ENCODE measurements around the gene DOCK2. TPM values are rescaled to one million over a fixed set of nuclear protein-coding genes. Genes with fewer than 3 reads are reported as not detected.

Gene DOCK2
- polyA plus RNA-seq, 1 donor (not counting 4 experiments of a cell fraction or from before 2014, with no cell fraction given) = 0.21 TPM

- Histone ChIP-seq H3K9ac (ENCODE audit: control insufficient read depth, extremely low read depth, insufficient read depth, low read length) (no peak overlapping the region), H2AFZ (ENCODE audit: control insufficient read depth, low read length) (no peak overlapping the region), H3K9me3 (ENCODE audit: control insufficient read depth, low read depth, low read length) (no peaks in the 10 kb centered on the region), H4K20me1 (ENCODE audit: control insufficient read depth, extremely low read depth, insufficient read depth, low read length) (no peaks in the 10 kb centered on the region), H3K79me2 (ENCODE audit: control insufficient read depth, insufficient read depth, low read length) (no peaks in the 10 kb centered on the region), H3K4me3 (ENCODE audit: control insufficient read depth in 2 of 3, extremely low read depth in 1 of 3, insufficient read depth in 2 of 3, low read depth in 1 of 3, low read length in 3 of 3) (no peak overlapping the region), H3K27ac (ENCODE audit: control insufficient read depth, insufficient read depth, low read length) (no peak overlapping the region), H3K4me1 (ENCODE audit: control insufficient read depth, extremely low read depth, insufficient read depth, low read length) (no peaks in the 10 kb centered on the region), H3K36me3 (ENCODE audit: control insufficient read depth in 2 of 2, extremely low read depth in 1 of 2, insufficient read depth in 2 of 2, low read length in 2 of 2) (no peaks in the 10 kb centered on the region), H3K27me3 (ENCODE audit: control insufficient read depth, extremely low read depth, insufficient read depth, low read length) (no peaks in the 10 kb centered on the region), H3K4me2 (ENCODE audit: control insufficient read depth, extremely low read depth, insufficient read depth, low read depth, low read length) (no peak overlapping the region), H3K9me1 (ENCODE audit: control insufficient read depth, extremely low read depth, insufficient read depth, low read length) (no peaks in the 10 kb centered on the region)
- dilution Hi-C loops (cut with MboI; ENCODE audit: extremely low pct_ligation_motif_present, low sequenced_read_pairs) = no loop called here
- no peak for DNase-seq (ENCODE audit: low read depth, low spot score)
- no peak for FAIRE-seq
- TF ChIP-seq EZH2 (IDR thresholded peaks at IDR 0.05; ENCODE audit: low read length) = no peak
- no peak for TF ChIP-seq CTCF (optimal IDR thresholded peaks at IDR 0.05 in 1 of 3, IDR thresholded peaks at IDR 0.05 in 1 of 3, conservative IDR thresholded peaks at IDR 0.05 in 1 of 3; ENCODE audit: extremely low read depth in 1 of 3, insufficient read depth in 2 of 3, low read length in 3 of 3)
Measured at GRCh38 chr5:169728418-169728817, 91.3 kb downstream of the DOCK2 start.

- no peaks in the 10 kb centered on the region for H3K36me3 ChIP-seq (ENCODE audit: control insufficient read depth in 2 of 2, extremely low read depth in 1 of 2, insufficient read depth in 2 of 2, low read length in 2 of 2)
- H3K27ac ChIP-seq (ENCODE audit: control insufficient read depth, insufficient read depth, low read length) = no peak overlapping the region
- H3K4me3 ChIP-seq (ENCODE audit: control insufficient read depth in 2 of 3, extremely low read depth in 1 of 3, insufficient read depth in 2 of 3, low read depth in 1 of 3, low read length in 3 of 3) = no peak overlapping the region
- dilution Hi-C loops (cut with MboI; ENCODE audit: extremely low pct_ligation_motif_present, low sequenced_read_pairs) = no loop called here
- no peaks in the 10 kb centered on the region for H3K9me1 ChIP-seq (ENCODE audit: control insufficient read depth, extremely low read depth, insufficient read depth, low read length)
- no peaks in the 10 kb centered on the region for H4K20me1 ChIP-seq (ENCODE audit: control insufficient read depth, extremely low read depth, insufficient read depth, low read length)
- no peak overlapping the region for H3K9ac ChIP-seq (ENCODE audit: control insufficient read depth, extremely low read depth, insufficient read depth, low read length)
- H3K79me2 ChIP-seq (ENCODE audit: control insufficient read depth, insufficient read depth, low read length) = no peaks in the 10 kb centered on the region
- no peaks in the 10 kb centered on the region for H3K4me1 ChIP-seq (ENCODE audit: control insufficient read depth, extremely low read depth, insufficient read depth, low read length)
- no peak for TF ChIP-seq CTCF (optimal IDR thresholded peaks at IDR 0.05 in 1 of 3, IDR thresholded peaks at IDR 0.05 in 1 of 3, conservative IDR thresholded peaks at IDR 0.05 in 1 of 3; ENCODE audit: extremely low read depth in 1 of 3, insufficient read depth in 2 of 3, low read length in 3 of 3)
- H3K27me3 ChIP-seq (ENCODE audit: control insufficient read depth, extremely low read depth, insufficient read depth, low read length) = no peaks in the 10 kb centered on the region
- H2AFZ ChIP-seq (ENCODE audit: control insufficient read depth, low read length) = no peak overlapping the region
- H3K4me2 ChIP-seq (ENCODE audit: control insufficient read depth, extremely low read depth, insufficient read depth, low read depth, low read length) = no peak overlapping the region
- FAIRE-seq = no peak
- DNase-seq (ENCODE audit: low read depth, low spot score) = no peak
- H3K9me3 ChIP-seq (ENCODE audit: control insufficient read depth, low read depth, low read length) = no peaks in the 10 kb centered on the region
Measured at GRCh38 chr5:169731221-169731620, 94.1 kb downstream of the DOCK2 start.

Measured in keratinocyte (primary cell).